Neural cell (in vitro differentiated cells): ENCODE results near the gene LRRC45.

Experiments
- CTCF ChIP-seq: fragments of 450-650 bp; IDR thresholded peaks from 2 replicates; pipeline ENCODE4 v1.5.1; 2014; ENCODE audit warnings: antibody characterized with exemption, mild to moderate bottlenecking, moderate library complexity; ENCODE audit not compliant: poor library complexity, severe bottlenecking
- POLR2AphosphoS5 ChIP-seq: IDR thresholded peaks from 2 replicates; pipeline ENCODE4 v1.6.1; 2012

GRCh38 chr17:82018989-82019689 lies 4.0 kb upstream of the LRRC45 start:
- TF ChIP-seq CTCF (no peak), POLR2AphosphoS5 (no peak)
